Transverse colon (tissue), 3 donors: ENCODE data around the gene H19.

Experiments
- EP300 ChIP-seq: sonication (generic); formaldehyde crosslinking; IDR thresholded peaks from one replicate; pipeline ENCODE4 v1.6.1; 2017; ENCODE audit warnings: antibody characterized with exemption, low read depth
- TF ChIP-seq, protein P1 (sequence below), 5 experiments: fragments of 200-600 bp in 3 of 5; fragments of 450-650 bp in 2 of 5; sonication (generic) in 3 of 5; IDR thresholded peaks; 1 replicate in 2 of 5; 2 replicates in 3 of 5; pipeline ENCODE4 v1.5.1; 2016 to 2017; ENCODE audit warnings: antibody characterized with exemption in 5 of 5, inconsistent platforms in 3 of 5, mild to moderate bottlenecking in 2 of 5, moderate library complexity in 1 of 5

DNA sequence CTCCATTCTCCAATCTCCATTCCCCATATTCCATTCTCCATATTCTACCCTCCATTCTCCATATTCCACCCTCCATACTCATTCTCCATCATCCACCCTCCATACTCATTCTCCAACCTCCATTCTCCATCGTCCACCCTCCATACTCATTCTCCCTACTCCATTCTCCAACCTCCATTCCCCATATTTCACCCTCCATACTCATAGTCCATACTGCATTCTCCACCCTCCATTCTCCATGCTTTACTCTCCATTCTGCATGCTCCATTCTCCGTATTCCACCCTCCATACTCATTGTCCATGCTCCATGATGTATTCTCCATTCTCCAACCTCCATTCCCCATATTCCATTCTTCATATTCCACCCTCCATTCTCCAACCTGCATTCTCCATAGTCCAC is 44.3 kb upstream of the H19 start:
- TF ChIP-seq, protein P1, sequence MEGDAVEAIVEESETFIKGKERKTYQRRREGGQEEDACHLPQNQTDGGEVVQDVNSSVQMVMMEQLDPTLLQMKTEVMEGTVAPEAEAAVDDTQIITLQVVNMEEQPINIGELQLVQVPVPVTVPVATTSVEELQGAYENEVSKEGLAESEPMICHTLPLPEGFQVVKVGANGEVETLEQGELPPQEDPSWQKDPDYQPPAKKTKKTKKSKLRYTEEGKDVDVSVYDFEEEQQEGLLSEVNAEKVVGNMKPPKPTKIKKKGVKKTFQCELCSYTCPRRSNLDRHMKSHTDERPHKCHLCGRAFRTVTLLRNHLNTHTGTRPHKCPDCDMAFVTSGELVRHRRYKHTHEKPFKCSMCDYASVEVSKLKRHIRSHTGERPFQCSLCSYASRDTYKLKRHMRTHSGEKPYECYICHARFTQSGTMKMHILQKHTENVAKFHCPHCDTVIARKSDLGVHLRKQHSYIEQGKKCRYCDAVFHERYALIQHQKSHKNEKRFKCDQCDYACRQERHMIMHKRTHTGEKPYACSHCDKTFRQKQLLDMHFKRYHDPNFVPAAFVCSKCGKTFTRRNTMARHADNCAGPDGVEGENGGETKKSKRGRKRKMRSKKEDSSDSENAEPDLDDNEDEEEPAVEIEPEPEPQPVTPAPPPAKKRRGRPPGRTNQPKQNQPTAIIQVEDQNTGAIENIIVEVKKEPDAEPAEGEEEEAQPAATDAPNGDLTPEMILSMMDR (IDR thresholded peaks at IDR 0.05): no peak
- TF ChIP-seq EP300: no peak
